NCI-H2227 treated with DMSO at 0.1 percent for 48 hours (cell line): ENCODE data around the gene CPS1.

ENCODE experiments used
- DNase-seq: peaks from one replicate; lab custom pipeline; 2025; lab: John Stamatoyannopoulos, UW

Gene CPS1

DNA sequence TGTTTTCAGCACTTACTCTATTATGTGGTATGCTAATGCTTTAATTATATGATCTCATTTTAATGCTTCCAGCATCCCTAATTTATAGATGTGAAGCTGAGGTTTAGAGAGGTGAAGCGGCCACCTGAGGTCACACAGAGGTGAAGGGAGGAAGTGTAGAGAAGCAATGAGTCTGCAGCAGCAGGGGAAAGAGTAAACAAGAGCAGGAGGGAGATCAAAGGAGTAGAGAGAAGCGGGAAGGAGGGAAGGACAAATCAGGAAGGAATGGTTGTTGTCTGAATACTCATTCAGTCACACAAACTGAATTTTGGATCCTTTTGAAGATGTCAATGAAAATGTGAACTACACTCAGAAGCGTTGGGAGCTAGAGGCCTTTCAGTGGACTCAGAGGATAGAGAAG is 130.0 kb downstream of the CPS1 start:
- DNase-seq: no peak

DNA sequence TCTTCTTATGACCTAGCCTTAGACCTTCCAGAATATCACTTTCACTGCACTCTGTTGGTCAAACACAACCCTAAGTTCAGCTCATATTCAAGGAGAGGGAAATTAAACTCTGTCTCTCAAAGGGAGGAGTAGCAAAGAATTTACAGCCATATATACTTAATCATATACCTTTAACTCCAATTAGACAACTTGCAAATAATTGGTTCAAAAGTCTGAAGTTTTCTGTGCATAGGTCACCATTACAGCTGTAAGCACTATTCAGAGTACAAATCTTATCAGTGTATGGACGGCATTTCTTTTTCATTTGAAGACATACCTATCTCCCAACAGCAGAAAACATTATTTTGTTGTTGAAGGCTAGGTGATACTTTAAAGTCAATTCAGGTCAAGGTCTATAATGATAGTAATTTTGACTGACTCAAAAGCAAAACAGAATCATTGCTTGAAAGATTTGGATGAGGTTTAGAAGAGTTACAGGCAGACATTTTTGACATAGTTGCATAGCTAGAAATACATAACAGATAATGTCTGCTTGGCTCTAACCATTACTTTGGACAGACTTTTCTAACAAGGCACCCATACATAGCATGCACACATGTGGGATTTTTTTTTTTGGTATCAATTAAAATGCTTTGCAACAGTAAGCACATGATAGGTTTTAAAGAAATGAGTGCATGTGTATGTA is 131.5 kb downstream of the CPS1 start:
- peak; percentile 68 for DNase-seq

DNA sequence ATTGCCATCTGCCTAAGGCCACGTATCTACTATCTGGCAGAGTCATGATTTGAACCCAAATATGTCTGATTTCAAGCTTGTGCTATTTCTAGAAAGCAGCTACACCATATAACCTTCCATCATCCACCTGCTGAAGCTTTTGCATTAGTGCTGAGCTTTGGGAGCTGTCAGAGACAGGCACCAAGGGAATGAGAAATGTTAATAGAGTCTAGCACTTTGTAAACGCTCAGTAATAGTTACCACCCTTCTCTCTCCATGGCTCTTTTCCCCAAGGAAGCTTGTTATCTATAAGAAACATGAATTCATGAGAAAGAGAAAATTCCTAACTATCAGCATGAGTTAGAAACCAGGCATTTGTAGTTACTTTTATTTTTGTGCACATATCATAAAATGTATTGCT is 151.5 kb downstream of the CPS1 start:
- DNase-seq: no peak

DNA sequence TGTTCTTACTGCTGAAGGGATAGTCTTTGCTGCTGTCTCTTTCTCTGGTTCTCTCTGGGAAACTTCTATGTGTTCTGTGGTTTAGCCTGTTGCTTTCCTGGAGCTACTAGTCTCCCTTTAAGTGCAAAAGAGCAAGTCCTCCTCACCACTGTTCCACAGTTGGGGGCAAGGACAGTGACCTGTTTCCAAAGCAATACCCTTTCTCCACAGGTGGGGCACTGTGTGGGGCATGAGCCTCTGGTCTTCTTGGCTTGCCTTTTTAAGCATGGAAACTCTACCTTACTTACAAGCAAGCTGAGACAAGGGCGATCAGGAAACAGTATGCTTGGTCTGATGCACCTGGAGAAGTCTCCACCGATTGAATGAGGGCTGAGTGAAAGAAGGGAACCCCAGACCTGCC is 156.7 kb downstream of the CPS1 start:
- no peak for DNase-seq

DNA sequence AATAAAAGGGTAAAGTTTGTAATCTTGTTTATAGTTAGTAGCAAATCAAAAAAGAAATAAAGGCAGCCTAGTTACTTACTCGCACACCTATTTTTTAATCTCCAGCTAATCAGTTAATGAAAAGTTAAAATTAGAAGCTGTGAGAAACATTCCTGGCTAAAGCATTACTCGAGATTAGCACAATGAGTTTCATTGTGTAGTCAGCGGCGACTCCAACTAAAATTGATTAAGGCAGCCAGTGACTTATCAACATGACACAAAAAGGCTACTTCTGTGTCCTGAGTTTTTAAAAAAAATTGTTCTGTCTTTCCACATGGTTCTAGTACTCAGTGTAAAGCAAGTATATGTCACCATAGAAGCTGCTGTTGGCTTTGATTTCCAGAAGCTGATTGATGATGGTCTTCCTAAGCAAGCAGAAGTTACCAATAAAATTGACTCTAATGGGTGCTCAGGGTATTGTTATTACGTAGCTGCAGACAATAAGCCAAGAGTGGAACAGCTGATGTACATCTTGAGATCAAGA is 159.2 kb downstream of the CPS1 start:
- no peak for DNase-seq

DNA sequence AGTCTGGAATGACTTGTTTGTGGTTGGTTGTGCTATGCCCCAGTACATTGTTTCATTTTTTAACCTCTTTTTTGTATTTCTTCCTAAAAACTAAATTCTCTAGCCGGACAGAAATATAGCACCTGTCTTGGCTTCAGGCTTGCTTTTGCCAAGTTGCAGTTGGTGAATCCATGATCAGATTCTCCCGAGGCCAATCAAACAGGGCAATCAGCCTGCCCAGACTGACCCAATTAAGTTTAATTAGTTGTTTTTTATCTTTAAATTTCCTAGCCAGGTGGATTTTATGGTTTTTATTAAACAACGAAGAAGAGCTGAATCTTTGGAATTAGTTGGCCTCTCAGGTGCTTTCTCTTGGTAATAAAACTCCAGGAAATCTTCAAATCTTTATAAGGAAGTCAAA is 162.1 kb downstream of the CPS1 start:
- DNase-seq: no peak

DNA sequence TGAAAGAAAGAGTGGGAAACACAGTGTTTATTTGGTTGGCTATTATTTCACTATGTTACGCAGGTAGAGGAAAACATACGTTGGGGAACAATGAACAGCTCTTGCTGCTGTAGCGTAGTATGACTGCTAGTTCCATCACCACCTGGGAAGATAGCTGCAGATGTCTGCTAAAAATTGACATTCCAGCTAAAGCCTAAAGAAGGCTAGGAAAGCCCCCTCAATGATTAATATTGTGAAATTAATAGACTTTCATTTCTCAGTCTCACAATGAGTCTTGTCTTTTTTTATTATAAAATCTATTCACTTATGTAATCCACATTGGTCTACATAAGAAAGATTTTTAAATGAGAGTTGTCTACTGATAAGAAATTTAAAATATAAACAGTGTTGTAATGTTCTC is 165.7 kb downstream of the CPS1 start:
- no peak for DNase-seq

DNA sequence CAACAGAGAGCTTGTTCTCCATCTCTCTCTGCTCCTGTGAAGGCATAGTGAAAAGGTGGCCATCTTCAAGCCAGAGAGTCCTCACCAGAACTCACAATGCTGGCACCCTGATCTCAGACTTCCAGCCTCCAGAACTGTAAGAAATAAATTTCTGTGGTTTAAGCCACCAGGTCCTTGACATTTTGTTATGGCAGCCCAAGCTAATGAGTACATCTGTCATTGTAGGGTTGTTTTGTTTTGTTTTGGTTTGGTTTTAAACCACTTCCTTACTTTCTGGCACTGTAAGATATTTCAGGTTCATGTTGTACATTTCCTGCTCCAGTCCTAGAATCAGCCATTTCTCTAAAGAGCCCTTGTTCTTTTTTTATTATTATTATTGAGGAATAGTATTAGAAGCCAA is 171.2 kb downstream of the CPS1 start:
- no peak for DNase-seq
